Stimulated activated CD4-positive, alpha-beta T cell treated with anti-CD3 and anti-CD28 coated beads, Interleukin-2, amount 100 ng/mL, for 4 hours (primary cell): ENCODE results near the gene PNCK.

ENCODE experiments used
- DNase-seq: peaks from one replicate; pipeline ENCODE4 v3.0.0-alpha.2; 2020; ENCODE audit warnings: low read depth

The PNCK gene

DNA sequence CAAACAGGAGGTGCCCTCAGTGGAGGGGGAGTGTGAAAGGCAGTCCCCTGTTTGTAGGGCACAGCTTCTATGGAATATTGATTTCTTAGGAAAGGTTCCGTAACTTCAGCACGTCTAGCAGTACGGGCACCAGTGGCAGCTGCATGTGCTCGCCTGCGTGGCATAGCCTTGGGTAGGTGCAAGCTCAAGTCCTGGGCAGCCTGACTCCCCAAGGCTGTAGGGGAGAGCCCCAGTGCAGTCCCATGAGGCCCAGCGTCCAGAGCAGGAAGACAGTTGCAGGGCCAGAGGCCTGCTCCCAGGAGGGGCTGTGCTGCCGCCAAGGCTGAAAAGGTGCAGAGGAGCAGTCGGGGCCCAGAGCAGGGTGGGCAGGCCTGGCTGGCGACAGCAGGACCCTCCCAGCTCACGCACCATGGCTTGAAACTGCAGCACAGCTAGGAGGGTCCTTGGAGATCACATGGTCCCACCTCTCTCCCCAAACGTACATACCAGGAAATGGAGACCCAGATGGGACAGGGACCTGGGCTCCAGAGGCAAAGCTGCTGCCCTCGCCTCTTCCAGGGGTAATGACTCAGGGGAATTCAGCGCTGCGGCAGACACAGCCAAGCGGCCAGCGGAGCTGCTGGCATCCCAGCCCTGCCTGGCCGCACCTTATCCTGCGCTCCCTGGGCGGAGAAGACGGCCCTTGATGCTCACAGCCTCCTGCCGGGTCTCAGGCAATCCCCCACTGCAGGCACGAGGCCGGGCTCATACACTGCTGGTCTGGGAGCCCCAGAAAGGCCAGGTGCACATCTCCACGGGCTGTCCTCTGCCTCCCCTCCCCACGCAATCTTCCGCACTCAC lies 32.7 kb downstream of the PNCK start:
- no peak for DNase-seq

DNA sequence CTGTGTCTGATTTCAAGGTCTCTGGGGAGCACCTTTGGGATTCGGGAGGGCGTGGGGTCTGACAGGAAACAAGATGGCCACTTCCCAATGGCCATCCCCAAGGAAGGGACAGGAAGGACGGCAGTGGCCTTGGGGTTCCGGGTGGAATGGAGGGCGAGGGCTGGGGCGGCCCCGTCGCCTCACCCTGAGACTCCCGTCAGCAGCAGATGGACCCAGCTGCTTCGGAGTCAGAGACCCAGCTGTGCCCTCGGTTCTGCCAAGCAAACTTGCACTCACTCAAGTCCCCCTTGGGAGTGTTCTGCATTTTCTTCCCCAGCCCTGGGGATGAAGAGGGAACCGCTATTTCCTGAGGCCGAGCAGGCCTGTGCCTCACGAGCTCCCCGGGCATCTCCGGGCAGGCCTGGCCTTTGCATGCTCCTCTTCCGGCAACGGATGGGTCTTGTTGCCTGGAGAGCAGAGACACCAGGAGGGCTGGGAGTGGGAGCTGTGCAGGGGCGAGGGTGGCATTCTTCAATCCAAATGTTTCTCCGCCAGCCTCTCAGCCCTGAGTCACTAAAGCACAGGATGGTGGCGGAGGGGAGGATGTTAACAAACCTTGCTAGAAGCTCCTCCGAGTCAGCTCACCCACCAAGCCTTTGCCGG lies 33.4 kb downstream of the PNCK start:
- no peak for DNase-seq

DNA sequence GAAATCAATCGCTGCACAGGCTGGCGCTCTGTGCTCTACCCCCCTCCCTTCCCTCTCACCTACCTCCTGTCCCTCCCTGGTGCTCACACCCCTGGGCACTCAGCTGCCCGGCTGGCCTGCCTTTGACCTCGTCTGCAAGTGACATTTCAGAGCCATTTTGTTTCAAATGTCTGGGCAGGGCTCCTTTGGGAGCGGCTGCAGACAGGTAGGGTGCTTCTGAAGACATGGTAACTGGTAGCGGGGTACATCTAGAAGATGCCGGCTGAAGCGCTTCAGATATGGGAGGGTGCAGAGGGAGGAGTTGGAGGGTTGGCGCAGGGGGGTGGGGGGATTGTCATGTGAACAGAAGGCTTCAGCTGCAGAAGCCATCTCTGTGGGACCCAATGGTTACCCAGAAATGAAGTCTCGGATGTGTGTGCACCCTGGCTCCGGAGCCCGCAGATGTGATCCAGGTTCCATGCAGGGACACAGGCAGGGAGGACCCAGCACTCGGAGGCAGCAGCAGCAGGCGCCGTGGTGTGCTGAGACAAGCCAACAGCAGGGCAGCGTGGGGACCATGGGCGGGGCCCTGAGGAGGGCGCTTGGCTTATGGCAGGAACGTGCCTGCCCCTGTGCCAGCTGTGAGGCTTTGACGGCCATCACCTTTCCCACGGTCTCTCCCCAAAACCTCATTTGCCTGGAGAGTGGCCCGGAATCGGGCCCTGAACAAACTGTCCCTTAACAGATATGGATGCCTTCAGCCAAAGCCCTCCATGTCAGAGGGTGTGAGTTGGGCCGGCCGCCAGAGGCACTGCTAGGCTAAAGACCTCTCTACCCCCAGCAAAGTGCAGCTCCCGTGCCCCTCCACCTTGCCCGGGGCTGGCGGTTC lies 34.2 kb downstream of the PNCK start:
- no peak for DNase-seq

DNA sequence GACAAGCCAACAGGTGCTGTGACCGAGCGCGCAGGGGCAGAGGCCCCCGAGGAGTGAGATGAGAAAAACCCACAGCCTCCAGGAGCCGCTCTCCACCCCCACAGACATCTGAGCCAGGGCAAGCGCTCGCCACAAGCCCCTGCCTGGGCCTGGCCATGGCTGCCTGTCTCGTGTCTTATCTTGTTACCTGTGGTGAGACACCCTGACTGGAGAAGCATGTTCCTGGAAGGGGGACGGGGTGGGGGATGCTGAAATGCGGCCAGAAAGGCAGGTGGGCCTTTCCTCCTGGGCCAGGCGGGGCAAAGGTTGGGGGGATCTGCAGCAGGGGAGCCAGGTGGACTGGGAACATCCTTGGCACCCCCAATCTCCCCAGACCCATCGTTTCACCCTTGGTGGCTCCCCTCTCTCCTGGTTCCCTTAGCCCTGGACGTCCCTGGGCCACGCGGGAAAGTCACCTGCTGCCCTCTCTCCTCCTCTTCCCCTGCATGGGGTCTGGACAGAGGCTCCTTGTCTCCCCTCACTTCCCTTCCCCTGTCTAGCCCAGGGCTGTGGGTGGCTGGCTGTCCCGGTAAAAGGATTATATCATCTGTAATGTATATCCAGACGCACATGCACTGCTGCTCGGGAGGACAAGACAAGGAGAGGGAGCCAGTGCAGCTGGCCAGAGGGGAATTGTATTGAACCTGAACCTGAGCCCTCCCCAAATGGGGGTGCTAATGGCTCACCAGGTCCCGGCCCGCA lies 35.0 kb downstream of the PNCK start:
- DNase-seq = no peak

DNA sequence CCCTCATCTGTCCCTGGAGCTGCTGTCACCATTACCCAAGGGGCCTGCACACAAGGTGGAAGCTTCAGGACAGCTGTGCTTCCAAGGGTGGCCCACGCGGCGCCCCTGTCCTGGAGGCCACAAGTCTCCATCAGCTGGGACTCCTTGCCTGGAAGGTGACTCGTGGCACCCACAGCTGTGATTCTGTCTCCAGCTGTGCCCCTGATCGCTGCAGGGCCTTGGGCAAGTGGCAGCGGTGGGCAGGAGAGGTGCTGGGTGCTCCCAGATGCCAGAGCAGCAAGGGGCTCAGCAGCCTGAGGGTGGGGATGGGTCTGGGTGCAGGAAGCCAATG lies 35.6 kb downstream of the PNCK start:
- DNase-seq = no peak

DNA sequence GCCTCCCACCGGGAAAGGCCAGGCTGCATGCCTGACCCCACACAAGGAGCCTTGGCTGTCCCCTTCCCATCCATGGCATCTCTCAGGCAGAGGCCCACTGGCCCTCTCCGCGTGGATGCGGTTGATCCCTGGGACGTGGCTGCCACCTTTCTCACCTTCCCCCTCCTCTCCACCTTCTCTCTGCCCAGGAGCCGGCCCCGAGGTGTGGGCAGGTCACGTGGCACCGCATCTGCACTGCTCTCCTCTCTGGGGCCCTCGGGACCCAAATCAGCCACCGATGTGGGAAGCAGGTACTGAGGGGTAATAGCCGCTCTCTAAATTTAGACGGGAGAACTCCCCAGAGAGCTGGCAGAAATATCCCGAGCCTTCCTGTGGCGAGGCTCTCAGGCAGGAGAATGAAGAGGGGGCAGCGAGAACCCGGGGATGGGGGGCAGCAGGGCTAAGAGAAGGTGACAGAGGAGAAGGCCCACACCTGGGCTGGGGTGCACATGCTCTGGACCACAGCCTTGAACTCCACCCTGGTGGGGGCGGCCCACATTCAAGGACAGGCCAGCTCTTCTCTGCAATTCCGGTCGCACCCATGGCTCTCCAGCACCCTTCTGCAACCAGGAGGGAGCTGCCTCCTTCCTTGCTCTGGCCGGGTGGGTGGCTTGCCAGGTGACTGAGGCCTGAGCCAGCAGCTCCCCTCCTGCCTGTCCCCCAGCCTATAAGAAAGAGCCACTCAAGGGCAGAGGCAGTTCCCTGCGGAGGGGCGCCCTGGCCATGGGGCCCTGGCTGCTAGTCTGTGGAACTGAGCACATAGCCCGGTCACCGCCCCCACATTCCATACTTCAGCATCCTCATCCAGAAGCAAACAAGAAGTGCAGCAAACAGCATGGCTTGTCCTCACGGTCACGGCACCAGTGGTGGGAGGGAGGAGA lies 36.2 kb downstream of the PNCK start:
- DNase-seq = no peak

DNA sequence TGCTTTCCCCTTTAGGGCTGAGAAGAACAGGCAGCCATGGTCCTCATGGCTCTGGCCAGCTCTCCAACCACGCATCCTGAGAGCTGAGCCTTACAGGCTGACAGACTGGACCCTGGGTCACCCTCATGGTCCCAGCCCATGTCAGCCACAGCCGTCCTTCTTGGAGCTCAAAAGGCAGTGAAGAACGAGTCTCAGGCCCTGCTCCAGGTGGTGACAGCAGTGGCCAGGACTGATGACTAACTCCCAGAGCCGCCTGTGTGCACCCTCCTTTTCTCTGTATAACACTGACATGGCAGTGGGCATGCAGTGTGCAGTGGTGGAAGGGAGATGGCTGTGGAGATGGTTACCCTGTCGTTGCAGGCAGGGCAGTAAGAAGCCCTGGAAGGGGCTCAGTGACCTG lies 36.9 kb downstream of the PNCK start:
- no peak for DNase-seq

DNA sequence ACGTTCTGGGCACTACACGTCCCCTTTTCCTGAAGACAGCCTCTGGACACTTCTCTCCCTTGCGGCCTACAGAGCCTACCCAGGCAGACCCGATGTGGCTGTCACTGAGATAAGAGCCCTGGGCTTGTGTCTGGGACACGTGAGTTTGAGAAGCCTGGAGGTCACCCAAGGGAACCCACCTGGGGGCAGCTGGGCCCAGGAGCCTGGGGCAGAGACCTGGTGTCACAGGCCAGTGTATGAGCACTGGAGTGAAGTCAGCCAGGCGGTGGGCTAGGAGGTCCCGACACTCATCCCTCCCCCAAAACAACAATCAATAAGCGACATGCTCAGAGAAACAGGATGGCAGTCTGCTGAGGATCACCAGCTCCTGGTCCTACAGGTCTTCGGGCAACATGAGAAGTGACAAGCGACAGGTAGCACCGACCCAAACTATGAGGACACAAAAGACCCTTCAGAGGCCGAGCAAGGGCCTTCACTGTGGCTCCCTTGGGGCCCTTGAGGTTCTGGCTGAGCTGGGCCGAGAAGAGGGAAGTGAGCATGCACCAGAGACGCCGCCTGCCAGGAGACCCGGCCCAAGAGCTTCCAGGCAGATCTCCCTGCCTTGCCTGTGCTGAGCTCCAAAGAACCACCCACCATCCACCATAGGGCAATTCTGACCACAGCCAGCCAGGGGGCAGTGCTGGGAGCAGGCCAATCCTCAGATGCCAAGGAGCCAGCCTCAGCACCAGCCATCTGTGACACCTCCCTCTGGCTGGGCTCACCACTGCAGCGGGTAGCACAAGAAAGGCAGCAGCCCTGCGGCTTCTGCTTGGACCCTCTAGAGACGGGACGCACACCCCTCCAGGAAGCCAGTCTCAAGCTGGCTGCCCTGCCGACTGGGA lies 37.6 kb downstream of the PNCK start:
- DNase-seq = no peak

DNA sequence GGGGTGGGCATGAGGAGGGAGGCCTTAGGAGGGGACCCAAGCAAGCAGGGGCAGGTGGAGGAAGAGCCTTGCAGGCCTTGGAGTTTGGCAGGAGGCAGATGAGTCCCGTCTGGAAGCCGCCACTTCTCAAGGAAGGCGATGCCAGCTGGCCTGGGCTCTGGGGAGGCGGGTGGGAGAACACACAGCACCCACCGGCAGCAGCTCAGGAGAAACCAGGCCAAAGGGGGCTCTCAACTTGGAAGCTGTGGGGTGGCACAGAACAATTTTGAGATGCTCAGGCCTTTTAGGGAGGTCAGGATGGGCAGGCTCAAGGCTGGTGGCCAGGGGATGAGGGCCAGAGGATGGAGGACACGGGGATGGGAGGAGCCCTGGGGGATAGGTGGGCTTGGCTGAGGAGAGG lies 38.2 kb downstream of the PNCK start:
- no peak for DNase-seq

DNA sequence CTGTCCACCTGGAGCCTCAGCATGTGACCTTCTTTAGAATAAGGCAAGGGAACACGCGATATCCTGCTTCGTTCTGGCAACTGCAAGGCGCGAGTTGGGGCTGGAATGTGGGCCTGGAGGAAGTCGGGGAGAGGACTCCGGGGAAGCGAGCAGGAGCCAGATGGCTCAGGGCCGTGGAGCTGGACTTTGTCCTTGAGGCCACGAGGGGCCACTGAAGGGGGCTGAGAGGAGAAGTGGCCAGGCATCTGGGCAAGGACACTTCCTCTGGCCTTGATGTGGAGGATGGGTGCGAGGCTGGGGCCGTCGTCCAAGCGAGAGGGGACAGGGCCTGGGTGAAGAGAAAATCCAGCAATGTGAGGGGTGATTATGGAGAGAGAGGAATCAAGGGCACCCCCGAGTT lies 38.8 kb downstream of the PNCK start:
- no peak for DNase-seq

DNA sequence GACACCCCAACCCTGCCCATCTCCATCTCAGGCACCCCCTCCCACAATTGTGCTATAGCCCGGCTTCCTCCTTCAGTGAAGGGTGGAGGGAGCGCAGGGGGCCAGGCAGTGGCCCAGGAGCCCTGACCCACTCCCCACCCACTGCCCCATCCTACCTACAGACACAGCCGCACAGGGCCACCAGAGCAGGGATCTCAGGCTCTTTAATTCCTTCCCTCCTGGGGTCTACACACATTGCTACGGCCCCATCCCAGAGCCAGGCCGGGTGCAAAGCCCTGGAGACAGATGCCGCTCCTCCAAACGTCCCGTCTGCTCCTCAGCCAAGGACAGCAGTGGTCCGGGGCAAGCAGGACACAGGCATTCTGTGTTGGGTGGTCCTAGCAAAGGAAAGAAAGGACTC lies 39.4 kb downstream of the PNCK start:
- no peak for DNase-seq

DNA sequence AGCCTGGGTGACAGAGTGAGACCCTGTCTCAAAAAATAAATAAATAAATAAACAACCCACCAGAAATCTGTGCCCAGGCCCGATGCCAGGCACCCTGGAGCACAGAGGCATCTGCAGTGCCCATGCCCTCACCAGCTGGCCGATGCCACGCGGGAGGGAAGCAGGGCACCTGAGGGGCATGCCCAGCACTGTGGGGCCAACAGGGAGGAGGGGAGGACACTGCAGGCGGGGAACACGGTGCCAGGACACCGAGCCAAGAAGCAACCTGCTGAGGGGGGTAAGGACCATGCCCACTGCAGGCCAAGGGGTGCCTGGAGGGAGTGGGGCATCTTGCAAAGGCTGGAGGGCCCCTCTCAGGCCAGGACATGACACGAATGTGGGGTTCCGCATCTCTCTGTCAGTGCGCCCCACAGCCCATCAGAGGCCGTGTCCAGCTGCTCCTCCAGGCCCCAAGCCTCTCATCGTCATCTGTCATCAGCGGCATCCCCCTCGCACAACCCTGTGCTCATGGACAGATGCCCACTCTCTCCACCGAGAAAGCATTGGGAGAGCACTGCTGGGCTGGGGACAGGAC lies 39.9 kb downstream of the PNCK start:
- DNase-seq = no peak

DNA sequence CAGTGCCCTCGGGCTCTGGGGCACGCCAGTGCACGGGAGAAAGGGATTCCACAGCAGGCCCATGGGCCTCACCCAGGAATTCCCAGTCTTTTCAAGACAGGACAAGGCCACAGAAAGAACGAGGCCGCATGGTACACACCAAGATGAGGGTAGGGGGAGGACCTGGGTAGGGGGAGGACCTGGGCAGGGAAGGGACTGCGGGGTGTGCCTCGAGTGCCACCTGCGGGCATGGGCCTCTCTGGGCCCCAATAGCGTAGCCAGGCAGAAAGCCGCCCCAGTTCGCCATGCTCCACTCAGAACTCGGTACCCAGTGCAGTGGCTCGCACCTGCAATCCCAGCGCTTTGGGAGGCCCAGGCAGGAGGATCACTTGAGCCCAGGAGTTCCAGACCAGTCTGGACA lies 40.6 kb downstream of the PNCK start:
- no peak for DNase-seq

DNA sequence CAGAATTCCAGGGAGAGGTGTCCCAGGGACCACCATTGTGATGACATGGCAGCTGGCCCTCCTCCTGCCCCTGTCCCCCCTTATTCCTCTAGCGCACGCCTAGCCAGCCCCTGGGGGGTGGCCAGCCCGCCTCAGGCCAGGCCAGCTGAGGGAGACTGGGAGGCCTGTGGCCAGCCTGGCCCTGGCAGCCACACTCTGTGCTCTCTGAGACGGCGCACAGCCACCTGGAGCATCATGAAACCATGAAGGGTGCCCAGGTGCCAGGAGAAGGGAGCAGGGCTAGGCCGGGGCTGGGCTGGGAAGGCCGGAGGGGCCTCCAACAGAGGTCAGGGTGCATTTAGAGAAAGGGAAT lies 41.0 kb downstream of the PNCK start:
- DNase-seq = no peak

DNA sequence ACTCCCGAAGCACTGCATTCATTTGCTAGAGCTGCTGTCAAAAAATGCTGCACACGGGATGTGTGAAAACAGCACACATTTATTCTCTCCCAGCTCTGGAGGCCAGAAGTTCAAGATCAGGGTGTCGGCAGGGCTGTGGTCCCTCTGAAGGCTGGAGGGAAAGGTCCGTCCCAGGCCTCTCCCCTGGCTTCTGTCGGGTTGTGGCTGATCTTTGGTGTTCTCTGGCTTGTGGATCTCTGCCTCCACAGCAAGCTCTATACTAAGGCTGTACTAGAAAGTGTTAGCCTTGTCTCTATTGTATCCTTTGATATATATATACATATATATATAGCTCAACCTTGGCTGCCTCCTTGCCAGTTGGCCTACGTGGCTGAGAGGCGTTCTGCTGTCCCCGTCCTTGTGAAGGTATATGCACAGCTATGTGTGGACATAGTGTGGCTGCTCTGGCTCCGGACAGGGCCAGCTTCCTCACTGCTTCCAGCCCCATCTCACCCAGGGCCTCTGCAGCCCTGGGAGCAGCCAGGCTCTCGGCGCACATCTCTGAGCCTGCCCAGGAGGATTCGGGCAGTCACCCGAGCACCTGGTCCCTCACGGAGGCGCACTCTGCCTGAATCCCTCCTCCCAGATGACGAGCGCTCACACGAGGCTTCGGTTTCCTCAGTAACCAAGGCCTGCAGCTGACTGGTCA lies 41.6 kb downstream of the PNCK start:
- DNase-seq = no peak

DNA sequence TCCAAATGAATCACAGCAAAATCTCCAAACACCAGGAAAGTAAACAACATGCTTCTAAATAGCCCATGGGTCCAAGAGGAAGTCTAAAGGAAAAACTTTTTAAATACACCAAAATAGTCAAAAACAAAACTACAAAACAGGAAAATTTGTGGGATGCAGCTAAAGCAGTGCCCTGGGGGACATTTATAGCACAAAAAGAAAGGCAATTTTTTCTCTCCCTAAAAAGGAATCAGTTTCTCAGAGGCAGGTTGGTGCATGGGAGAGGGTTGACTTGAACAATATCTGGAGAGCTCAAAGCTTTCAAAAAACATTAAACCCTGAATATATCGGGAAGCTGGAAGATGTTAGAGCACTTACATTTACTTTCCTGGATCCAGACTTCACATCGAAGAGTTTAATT lies 42.3 kb downstream of the PNCK start:
- no peak for DNase-seq

DNA sequence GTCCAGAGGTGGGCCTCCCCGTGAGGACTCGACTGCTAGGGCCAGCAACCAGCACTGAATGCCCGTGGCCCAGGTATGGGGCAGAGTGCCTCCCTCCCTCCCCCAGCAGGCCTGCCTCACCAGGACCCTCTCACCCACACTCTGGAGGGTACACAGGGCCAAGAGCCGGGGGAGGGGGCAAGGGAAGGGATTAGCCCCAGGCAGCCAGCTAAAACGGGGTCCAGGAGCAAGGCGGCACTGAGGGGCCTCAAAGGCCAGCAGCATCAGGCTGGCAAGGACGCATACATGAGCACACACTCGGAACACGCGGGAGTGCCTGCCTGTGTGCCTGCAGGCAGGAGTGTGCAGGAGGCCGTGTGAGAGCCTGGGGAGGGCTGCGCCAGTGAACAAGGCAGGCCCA lies 44.9 kb downstream of the PNCK start:
- DNase-seq = no peak

DNA sequence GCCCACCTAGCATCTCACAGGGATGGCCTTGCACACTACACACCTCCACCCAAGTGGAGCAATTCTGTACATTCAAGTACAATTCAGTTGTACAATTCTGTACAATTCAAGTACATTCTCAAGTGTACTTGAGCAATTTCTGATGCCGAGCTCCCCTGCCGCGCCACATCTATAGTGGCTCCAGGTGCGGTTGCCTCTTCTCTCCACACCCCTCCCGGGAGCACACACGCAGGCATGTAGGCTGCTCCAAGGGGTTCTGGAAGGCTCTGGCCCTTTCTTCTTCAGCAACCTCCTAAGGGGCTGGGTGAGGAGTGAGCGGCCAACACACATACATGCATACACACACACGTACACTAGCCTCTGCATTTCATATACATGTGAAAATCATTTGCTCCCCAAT lies 45.5 kb downstream of the PNCK start:
- no peak for DNase-seq

DNA sequence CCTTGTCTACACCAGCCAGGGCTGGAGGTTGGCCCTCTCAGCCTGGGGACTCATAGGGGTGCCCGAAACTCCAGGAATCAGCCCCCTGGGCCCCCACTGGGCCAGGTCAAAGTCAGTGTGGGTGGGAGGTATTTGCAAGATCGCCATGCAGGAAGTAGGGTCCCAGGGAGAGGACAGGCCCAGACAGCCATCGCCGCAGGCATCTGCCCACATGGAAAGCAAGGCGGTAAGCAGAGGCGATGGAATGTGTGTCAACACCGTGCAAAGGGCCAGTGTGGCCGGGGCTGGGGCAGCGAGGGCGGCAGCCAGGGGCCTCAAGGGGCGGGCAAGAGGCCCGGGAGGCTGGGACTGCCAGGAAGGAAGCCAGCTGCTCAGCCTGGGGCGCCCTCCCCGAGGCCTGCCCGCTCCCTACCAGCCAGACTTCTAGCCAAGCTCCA lies 45.9 kb downstream of the PNCK start:
- no peak for DNase-seq
